NCI-H2029 (cell line): ENCODE results near the gene AAMP.

Source experiments
- DNase-seq: peaks from one replicate; lab custom pipeline; 2025; lab: John Stamatoyannopoulos, UW

AAMP gene

GRCh38 chr2:218293715-218294429 is 23.9 kb upstream of the AAMP start:
- DNase-seq, result no peak

- peak; percentile 23 for DNase-seq
These were observed 22.4 kb upstream of the AAMP start, which contains the start of gene TMBIM1 for GRCh38 chr2:218292048-218293014. TSS of gene TMBIM1 (minus strand) at chr2:218292503. CDS start at chr2:218282141, 10,362 bp downstream.

GRCh38 chr2:218291318-218292047 is 21.5 kb upstream of the AAMP start:
- DNase-seq, result no peak

GRCh38 chr2:218290316-218291261 is 20.7 kb upstream of the AAMP start:
- DNase-seq, result no peak

- DNase-seq, result no peak
These were observed 19.8 kb upstream of the AAMP start for GRCh38 chr2:218289639-218290315.

GRCh38 chr2:218286570-218287459 is 16.9 kb upstream of the AAMP start:
- DNase-seq, result no peak

- DNase-seq, result peak; percentile 12
These were observed 15.7 kb upstream of the AAMP start for GRCh38 chr2:218285604-218286003.

- DNase-seq, result no peak
These were observed 14.3 kb upstream of the AAMP start for GRCh38 chr2:218284106-218284811.

- DNase-seq, result no peak
These were observed 12.4 kb upstream of the AAMP start for GRCh38 chr2:218282173-218282991.

GRCh38 chr2:218281449-218281848 is 11.5 kb upstream of the AAMP start:
- DNase-seq, result no peak

- DNase-seq, result no peak
These were observed 10.4 kb upstream of the AAMP start for GRCh38 chr2:218280260-218280870.

- DNase-seq, result no peak
These were observed 8.8 kb upstream of the AAMP start for GRCh38 chr2:218278531-218279360.

- DNase-seq, result no peak
These were observed 8.0 kb upstream of the AAMP start for GRCh38 chr2:218277921-218278320.

- no peak for DNase-seq
These were observed 7.2 kb upstream of the AAMP start for GRCh38 chr2:218276986-218277755.

- DNase-seq, result no peak
These were observed 5.6 kb upstream of the AAMP start for GRCh38 chr2:218275371-218276072.
